Pons (tissue), 1 donor: ENCODE measurements around the gene RNASE1.
"Not testable (repeated sequence)": the region's sequence is repeated elsewhere in the genome, so short reads cannot be mapped to it uniquely, and the experiment has no call there.

Source experiments
- DNase-seq: peaks from one replicate; pipeline ENCODE4 v3.0.0-alpha.2; 2016; ENCODE audit warnings: low spot score

Gene RNASE1

DNA sequence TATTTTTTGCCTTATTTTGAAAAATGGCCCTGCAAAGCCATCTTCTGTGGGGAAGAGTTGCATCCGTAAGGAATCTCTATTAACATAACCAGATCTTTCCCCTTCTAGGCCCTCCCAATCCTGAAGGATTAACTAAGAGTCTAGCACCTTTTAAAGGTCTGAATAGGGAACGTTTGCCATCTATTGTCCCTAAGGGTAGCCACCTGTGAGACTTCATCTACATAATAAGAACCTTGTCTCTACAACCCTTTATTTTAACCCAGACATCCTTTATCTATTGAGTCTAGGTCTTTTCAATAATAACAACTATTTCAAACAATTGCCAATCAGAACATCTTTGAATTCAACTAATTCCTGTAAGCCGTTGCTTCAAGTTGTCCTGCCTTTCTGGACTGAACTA is 30.0 kb downstream of the RNASE1 start:
- no peak for DNase-seq

DNA sequence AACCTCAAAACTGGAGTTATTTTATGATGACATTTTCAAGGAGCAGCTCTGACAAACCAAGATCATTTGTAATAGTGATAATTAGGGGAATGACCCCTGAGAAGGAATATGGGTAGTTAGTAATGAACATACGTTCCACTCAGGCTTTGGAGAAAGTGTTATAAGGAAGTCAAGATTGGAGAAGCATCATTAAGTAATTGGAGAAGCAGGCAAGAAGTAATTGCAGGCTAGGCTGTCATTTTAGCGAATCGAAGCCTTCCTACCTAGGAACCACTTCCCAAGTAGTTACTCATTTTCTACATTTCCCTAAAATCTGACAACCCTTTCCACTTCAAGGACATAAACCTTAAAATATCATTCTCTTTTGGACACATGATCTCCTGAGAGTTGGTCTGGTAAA is 33.2 kb downstream of the RNASE1 start:
- no peak for DNase-seq

DNA sequence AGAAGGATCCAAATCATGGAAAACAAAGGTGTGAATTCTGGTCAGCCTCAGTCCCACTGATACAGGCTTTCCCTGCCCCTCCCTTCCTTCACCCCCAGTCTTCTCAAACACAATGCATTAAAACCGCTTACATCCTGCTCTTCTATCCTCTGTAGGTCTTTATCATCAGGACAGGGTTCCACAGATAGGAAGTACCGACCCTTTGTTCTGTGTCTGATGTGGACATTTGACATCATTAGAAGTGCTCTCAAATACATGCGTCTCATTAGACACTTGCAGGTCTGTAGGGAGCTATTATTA is 34.1 kb downstream of the RNASE1 start:
- DNase-seq: no peak

DNA sequence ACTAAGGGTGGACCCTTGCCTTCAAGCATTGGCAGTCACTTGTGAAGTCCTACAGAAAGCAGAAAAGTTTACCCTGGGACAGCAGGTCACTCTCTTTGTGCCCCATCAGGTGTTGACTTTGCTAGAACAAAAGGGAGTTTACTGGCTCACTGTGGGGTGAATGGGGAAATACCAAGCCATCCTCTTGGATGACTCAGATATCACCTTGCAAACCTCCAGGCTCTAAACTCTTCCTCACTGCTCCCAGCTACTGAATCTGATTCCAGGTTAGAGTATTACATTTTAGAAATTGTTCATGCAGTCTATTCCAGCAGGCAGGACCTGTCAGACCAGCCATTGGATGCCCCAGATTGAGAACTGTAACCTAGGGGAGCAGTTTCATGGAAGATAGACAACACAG is 41.7 kb downstream of the RNASE1 start:
- no peak for DNase-seq

DNA sequence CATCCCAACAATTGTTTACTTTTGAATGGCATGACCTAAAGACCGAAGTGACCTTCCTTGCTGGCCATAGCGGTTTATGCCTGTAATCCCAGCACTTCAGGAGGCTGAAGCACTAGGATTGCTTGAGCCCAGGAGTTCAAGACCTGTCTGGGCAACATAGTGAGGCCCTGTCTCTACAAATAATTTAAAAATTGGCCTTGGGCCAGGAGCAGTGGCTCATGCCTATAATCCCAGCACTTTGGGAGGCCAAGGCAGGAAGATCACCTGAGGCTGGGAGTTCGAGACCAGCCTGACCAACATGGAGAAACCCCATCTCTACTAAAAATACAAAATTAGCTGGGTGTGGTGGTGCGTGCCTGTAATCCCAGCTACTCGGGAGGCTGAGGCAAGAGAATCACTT is 43.2 kb downstream of the RNASE1 start:
- DNase-seq: not testable (repeated sequence)

DNA sequence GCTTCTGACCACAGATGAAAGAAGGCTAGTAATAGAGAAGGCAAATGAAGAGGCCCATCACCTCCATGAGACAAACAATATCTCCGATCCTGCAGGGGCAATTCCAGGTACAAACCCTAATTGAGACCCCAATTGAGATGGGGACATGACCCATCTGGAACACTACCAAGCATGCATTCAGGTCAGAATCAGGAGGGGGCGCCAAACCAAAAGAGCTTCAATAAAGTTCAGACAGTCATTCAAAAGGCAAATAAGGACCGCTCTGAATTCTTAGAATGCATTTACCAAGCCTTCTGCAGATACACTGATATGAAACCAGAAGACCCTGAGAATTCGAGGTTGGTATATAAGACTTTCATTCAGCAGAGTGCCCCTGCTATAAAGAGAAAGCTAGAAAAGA is 44.7 kb downstream of the RNASE1 start:
- peak; percentile 16 for DNase-seq

DNA sequence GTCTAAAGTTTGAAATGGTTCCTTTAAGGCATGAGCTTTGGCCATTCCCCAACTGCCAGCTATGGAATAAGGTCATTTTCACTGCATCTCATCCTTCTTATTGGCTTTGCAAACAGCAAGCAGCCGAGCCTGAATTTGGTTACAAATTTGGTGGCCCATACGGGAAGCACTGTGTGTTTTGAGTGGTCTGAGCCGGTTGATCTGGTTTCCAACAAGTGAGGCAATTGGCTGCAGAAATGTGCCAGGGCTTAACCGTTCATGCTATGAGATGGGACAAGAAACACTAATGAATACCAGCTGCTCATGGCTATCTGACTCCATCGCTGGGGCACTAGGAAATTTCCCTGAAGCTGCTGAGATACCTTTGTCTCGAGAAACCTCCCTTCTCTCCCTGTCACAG is 47.6 kb downstream of the RNASE1 start:
- DNase-seq: no peak

DNA sequence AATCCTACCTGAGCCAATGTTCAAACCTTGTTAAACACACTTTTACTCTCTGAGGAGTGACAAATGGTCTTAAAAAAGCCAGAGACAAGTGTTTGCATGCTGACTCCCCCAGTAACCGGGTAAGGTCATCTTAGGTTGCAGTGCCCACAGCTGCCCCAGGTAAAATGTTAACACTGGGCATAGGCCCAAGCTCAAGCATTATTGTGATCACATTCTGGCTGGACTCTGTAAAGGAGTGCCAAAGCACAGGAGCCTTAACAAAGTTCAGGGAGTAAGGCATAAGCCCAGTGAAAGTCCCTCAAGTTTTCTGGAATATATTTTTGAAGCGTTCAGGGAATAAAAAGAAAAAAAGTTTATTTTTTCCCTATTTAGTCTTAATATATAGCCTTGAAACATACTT is 48.3 kb downstream of the RNASE1 start:
- no peak for DNase-seq

DNA sequence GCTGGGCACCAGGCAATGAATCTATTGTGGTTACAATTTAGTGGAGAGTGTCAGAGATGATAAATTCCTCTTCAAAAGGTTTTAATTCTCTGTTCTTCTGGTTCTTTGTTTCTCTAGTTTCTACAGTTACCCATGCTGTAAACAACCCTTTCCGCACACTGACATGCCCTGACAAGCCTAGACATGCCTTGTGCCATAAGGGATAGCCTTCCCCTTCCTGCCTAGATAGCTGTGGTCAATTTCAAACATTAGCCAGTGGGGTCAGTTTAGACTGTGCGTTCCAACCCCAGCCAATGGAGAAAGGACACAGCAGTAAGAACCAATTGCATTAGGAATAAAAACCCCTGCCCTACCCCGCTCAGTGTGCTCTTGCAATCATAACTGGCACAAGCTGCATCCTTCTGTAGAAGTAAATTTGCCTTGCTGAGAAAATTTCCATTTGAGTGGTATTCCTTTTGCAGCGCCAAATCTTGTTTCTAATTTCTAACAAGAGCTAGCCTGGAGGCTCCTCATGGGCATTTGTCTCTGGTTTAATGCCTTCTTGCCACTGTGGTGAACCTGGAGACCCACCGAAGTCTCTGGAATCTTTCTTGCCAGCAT is 50.6 kb downstream of the RNASE1 start:
- DNase-seq: no peak
